A549 (cell line): ENCODE data around the gene PPOX.

Experiments
- BCL3 ChIP-seq: fragments of >200 bp; sonication (Bioruptor Twin); formaldehyde crosslinking; IDR thresholded peaks from 3 replicates; pipeline ENCODE4 v1.6.1; 2016
- CBX2 ChIP-seq: fragments of 200-600 bp; sonication (generic); IDR thresholded peaks from 2 replicates; pipeline ENCODE4 v1.6.1; 2016; ENCODE audit warnings: low read depth, mild to moderate bottlenecking, borderline replicate concordance
- CBX8 ChIP-seq: fragments of 200-600 bp; sonication (generic); IDR thresholded peaks from 2 replicates; pipeline ENCODE4 v1.6.1; 2016
- CHD2 ChIP-seq: fragments of 150-350 bp; IDR thresholded peaks from 2 replicates; pipeline ENCODE4 v1.6.1; 2014; ENCODE audit warnings: low read length; ENCODE audit not compliant: partially characterized antibody
- CTCF ChIP-seq: fragments of >200 bp; sonication (Bioruptor Twin); formaldehyde crosslinking; IDR thresholded peaks from 3 replicates; pipeline ENCODE4 v1.5.1; 2016
- MAFK ChIP-seq: fragments of 450-650 bp; IDR thresholded peaks from 2 replicates; pipeline ENCODE4 v1.6.1; 2014; ENCODE audit not compliant: partially characterized antibody
- NFE2L2 ChIP-seq: fragments of 150-350 bp; conservative IDR thresholded peaks from 2 replicates; pipeline ENCODE4 v1.6.1; 2014; ENCODE audit warnings: low read length
- POLR2A ChIP-seq: IDR thresholded peaks from 2 replicates; pipeline ENCODE4 v1.6.1; 2012; ENCODE audit warnings: mild to moderate bottlenecking, low read length
- SREBF2 ChIP-seq: fragments of 450-650 bp; IDR thresholded peaks from 2 replicates; pipeline ENCODE4 v1.6.1; 2014; ENCODE audit warnings: mild to moderate bottlenecking, moderate library complexity
- ZSCAN20 ChIP-seq: fragments of 250-450 bp; sonication (Bioruptor Pico); IDR thresholded peaks from 2 replicates; pipeline ENCODE4 v1.8.0; 2022; ENCODE audit warnings: mild to moderate bottlenecking, moderate library complexity

- TF ChIP-seq BCL3 (no peak), CBX8 (no peak), NFE2L2 (no peak), CBX2 (no peak), CTCF (no peak), POLR2A (no peak), ZSCAN20 (CRISPR knock-in tag) (no peak), SREBF2 (no peak), MAFK (no peak), CHD2 (no peak)
Observed at GRCh38 chr1:161218301-161219077, 52.3 kb downstream of the PPOX start.
